AG20443 (cell line): Measurements from ENCODE around the gene ITGAX.

Experiments
- DNase-seq: peaks from one replicate; pipeline ENCODE4 v3.0.0; 2012; ENCODE audit warnings: low spot score, mixed read lengths

The ITGAX gene

DNA sequence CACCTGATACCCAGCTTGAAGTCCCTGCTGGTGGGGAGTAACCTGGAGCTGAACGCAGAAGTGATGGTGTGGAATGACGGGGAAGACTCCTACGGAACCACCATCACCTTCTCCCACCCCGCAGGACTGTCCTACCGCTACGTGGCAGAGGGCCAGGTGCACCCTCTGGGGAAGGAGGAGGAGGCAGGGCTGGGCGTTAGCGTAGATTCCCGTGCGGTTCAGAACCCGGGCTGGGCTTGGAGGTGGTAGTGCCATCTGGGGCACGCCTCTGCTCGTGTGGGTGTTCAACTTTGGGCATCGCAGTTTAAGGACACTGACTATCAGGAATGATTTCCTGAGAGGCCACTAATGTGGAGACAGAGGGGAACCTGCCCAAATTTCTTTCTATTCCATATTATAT lies 18.3 kb downstream of the ITGAX start:
- no peak for DNase-seq

DNA sequence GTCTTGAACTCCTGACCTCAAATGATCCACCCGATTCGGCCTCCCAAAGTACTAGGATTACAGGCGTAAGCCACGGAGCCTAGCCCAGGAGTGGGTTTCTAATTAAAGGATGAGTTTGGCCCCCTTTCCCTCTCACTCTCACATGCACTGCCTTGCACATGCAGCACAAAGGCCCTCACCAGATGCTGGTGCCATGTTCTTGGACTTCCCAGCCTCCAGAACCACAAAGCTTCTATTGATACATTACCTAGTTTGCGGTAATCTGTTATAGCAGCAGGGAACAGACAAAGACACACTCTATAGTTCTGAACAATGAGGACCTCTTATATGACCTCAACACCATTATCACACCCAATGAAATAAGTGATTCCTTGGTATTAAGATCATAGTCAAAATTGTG lies 20.3 kb downstream of the ITGAX start:
- DNase-seq, result no peak

DNA sequence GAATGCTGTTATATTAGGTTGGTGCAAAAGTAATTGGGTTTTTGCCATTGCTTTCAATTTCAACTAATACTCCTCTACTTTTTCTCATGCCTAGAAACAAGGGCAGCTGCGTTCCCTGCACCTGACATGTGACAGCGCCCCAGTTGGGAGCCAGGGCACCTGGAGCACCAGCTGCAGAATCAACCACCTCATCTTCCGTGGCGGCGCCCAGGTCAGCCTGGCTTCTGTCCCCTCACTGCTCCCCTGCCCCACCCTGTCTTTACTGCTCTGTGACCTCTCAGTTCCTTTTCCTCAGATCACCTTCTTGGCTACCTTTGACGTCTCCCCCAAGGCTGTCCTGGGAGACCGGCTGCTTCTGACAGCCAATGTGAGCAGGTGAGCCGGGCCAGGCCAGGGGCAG lies 21.7 kb downstream of the ITGAX start:
- DNase-seq, result no peak

DNA sequence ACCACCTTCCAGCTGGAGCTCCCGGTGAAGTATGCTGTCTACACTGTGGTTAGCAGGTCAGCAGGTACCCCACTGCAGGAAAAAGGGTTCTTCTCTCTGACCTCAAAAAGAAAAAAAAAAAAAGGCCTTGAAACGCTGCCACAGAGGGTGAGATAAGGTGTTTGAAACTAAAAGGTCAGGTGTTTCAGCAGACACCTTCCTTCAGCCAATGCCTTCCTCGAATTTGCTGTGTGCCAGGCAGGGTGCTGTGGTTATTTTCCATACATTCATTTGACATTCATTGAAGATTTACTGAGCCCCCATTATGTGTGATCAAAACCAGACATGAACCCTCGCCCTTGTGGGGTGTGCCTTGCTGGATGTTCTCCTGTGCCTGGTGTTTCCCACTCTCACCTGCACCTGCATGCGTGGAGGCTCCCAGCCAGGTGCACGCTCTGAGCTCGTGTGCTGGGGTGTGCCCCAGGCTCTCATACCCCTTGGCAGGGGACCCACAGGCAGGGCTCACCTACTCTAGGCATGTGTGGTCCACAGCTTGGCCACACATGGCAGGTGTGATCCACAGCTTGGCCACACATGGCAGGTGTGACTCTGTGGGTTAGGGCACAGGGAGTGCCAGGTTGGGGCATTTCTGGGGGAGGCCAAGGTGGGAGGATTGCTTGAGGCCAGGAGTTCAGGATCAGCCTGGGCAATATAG lies 22.4 kb downstream of the ITGAX start:
- no peak for DNase-seq

DNA sequence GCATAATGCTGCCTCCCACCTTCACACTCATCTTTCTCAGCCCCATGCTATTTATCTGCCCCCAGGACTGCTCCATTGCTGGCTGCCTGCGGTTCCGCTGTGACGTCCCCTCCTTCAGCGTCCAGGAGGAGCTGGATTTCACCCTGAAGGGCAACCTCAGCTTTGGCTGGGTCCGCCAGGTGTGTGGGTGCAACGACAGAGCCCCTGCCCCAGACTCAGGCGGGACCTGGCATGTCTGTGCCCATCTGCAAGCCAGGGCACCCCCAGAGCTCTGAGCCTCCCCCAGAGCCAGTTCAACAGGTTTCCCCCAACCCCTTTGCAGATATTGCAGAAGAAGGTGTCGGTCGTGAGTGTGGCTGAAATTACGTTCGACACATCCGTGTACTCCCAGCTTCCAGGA lies 25.2 kb downstream of the ITGAX start:
- no peak for DNase-seq

DNA sequence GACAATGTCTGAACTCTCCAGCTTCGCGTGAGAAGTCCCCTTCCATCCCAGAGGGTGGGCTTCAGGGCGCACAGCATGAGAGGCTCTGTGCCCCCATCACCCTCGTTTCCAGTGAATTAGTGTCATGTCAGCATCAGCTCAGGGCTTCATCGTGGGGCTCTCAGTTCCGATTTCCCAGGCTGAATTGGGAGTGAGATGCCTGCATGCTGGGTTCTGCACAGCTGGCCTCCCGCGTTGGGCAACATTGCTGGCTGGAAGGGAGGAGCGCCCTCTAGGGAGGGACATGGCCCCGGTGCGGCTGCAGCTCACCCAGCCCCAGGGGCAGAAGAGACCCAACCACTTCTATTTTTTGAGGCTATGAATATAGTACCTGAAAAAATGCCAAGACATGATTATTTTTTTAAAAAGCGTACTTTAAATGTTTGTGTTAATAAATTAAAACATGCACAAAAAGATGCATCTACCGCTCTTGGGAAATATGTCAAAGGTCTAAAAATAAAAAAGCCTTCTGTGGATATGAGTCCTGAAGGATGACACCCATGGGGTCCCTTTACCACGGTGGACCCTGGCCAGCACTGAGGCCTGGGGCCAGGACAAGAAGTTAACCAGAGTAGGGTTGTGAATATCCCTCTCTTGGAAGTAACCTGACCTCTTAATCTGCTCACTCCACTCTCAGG lies 27.6 kb downstream of the ITGAX start:
- peak; percentile 88 for DNase-seq

DNA sequence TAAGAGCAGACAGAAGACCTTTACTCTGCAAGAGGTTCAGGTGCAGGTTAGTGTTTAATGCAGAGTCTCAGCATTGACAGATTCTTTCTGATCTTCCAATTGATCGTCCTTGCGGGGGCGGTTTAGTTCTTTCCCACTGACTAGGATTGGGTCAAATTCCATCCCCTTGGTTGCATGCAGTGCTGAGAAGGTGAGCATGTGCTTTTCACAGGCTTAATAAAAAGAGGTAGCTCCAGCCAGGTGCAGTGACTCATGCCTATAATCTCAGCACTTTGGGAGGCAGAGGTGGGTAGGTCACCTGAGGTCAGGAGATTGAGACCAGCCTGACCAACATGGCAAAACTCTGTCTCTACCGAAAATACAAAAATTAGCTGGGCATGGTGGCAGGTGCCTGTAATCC lies 30.7 kb downstream of the ITGAX start:
- DNase-seq, result no peak

DNA sequence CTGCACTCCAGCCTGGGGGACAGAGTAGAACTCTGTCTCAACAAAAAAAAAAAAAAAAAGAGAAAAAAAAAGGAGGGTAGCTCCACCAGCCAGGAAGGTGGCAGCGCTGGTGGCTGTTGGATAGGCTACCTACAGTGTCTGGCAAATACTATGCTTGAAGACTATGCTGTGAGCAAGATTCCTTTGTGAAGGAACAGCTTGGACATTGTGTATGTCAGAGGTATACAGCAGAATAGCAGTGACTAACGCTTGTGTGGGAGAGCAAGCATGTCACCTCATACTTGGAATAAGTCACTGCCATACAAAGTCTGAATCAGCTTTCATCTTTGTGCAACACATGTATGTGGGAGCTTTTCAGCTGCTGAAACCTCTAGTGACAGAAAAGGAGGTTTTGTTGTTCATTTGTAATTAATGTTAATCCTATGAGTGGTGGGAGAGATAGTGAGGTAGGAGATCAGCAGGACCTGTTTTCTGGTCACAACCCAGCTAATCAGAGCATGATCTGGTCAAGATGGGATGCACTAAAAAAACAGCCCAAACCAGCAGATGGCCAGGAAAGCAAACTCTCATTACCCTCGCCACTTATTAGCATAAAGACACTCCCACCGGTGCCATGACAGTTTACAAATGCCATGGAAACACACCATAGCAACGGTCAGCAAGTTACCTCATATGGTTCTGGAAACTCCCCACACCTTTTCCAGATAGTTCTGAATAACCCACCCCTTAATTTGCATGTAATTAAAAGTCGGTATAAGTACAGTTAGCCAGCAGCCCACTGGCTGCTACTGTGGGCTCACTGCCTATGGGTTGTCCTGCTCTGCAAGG lies 31.4 kb downstream of the ITGAX start:
- DNase-seq, result peak; percentile 65

DNA sequence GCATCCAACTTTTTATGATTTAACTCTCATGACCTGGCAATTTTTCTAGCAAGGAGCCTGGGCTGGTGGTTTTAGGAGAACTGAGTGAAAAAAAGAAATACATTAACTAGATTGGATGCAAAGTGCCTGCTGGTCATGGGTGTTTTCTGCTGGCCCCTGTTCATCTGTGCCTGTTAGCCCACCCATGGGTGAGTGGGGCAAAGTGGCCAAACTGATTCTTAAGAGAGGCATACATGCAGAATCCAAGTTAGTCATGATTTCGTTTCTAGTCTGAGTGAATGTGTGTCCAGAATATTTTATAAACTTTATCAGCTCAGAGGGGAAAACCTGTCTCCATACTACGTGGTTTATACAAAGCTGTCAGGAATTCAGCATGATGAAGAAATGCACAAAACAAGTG lies 33.6 kb downstream of the ITGAX start:
- DNase-seq, result no peak

DNA sequence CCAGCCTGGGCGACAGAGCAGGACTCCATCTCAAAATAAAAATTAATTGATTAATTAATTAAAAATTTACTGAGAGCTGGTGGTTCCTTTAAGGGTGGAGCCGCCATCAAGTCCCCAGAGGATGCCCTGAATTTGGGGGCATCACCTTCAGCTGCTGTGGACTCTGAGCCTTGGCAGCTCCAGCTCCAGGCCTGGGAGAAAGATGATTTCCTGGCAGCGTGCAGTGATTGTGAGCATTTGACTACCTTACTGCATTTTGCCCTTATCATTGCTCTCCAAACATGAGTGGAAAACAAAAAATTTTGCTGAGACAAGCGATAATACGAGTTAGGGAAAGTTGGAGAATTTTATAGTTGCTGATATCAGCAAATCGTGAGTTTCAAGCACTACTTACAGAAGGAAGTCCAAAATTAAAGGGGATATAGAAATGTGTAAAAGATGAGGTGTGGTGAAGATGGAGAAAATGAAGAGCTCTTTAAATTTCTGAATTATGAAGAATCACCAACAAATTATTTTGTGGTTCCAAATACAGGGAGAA lies 35.6 kb downstream of the ITGAX start:
- no peak for DNase-seq

DNA sequence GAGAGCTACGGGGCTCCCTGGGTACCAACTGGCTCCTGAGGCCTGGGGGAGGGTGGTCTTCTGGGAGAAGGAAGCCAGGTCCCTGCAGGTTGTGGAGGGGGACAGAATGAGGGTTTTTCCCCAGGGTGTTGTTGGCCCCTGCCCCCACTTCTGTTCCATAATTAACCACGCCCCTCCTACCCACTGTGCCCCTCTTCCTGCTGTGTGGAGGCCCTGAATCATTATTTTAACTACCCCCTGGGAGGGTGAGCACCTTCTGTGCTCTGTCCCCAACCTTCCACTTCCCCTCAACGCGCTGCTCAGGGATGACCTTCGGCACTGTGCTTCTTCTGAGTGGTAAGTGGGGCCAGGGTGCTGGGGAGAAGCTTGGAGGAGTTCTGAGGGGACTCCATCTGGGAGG lies 38.1 kb downstream of the ITGAX start, which contains the start of gene ITGAD:
Gene ITGAD, plus strand, starts transcription at position 280 of the 400 bp plus-strand sequence. Its CDS starts 26 bp downstream, at position 306.
- no peak for DNase-seq

DNA sequence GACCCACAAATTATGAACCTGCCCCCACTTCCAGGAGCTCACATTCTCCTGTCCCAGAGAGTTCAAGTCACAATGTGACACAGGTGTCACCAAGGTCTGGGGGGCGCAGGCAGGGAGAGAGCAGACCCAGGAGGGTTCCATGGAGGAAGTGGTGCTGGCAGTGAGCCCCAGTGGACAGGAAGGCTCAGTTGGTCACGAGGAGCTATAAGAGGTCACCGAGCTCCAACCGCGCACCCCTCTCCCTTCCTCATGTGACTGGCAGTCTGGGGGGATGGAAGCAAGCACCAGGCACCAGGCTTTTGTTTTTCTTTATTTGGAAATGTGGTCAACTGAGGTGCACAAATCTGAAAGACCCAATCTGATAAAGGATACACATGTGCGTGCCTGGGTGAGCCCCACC lies 40.7 kb downstream of the ITGAX start:
- no peak for DNase-seq

DNA sequence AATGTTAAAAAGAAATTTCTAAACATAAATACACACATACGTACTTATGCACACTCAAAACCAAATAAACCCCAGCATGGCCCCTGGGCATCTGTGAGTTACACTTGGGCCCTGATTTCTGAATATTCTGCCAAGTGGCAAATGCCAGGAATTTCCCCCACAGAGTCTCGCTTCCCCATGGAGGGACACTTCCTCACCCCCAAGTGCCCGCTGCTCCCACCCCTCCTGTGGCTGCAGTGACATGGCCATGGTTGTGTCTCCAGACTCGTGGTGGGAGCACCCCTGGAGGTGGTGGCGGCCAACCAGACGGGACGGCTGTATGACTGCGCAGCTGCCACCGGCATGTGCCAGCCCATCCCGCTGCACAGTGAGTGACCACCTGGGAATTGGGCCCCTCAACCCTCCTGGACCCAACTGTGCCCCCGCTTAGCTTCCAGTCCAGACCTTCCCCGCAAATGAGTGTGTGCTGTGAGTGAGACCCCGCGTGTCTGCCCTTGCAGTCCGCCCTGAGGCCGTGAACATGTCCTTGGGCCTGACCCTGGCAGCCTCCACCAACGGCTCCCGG lies 42.2 kb downstream of the ITGAX start:
- DNase-seq, result no peak

DNA sequence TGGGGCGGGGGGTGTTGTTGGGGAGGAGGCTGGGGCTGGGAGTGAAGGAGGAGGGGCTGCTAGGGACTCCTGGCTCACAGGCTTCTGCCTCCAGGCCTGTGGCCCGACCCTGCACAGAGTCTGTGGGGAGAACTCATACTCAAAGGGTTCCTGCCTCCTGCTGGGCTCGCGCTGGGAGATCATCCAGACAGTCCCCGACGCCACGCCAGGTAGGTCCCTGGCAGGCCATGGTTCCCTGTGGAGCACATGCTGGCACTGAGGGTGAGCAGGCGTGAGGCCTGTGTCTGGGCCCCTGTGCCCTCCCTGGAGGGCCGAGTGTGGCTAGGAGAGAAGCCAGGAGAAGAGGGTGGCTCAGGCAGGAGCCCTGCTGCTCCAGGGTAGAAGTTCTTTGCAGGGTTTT lies 42.7 kb downstream of the ITGAX start:
- no peak for DNase-seq

DNA sequence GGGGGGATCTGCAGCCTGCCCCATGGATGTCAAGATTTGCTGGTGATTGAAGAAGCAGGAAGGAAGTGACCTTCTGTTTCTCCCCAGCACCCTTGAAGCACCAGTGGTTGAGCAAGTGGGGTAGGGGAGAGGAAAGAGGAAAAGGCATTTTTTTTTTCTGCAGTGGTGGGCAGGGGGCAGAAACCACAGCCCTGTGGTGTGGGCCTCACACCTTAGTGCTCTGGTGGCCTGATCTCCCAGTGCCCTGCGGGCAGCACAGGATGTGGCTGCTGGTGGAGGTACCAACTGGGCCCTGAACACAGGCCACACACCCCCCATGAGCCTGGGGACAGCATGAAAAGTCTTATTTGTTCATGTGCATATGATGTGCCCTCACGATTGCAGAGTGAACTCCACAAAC lies 45.2 kb downstream of the ITGAX start:
- no peak for DNase-seq

DNA sequence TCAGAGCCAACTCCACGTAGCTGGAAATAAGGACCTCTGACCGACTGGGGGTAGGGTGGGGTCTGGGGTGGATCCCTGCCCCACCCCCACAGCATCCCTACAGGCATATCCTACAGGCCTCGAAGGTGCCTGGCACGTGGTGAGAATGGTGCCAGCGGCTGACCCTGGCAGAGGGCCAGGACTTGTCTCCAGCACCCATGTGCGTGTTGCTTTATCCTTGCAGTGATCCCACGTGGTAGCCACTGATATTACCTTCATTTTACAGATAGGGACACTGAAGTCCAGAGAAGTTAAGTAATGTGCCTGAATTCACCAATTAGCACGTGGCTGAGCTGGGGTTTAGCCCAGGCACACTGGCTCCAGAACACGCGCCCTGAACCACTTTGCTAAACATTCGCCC lies 46.5 kb downstream of the ITGAX start:
- DNase-seq, result no peak

DNA sequence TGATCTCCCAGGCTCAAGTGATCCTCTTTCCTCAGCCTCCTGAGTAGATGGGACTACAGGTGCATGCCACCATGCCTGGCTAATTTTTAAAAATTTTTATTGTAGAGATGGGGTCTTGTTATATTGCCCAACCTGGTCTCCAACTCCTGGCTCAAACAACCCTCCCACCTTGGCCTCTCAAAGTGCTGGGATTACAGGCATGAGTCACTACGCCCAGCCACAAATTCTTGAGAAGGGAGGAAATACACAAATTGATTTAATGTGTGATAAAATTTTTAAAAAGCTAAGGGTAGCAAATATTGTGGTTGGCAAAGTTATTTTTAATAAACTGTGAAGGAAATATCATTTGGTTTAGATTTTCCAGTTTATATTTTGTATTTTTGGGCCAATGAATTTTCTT lies 47.7 kb downstream of the ITGAX start:
- no peak for DNase-seq

DNA sequence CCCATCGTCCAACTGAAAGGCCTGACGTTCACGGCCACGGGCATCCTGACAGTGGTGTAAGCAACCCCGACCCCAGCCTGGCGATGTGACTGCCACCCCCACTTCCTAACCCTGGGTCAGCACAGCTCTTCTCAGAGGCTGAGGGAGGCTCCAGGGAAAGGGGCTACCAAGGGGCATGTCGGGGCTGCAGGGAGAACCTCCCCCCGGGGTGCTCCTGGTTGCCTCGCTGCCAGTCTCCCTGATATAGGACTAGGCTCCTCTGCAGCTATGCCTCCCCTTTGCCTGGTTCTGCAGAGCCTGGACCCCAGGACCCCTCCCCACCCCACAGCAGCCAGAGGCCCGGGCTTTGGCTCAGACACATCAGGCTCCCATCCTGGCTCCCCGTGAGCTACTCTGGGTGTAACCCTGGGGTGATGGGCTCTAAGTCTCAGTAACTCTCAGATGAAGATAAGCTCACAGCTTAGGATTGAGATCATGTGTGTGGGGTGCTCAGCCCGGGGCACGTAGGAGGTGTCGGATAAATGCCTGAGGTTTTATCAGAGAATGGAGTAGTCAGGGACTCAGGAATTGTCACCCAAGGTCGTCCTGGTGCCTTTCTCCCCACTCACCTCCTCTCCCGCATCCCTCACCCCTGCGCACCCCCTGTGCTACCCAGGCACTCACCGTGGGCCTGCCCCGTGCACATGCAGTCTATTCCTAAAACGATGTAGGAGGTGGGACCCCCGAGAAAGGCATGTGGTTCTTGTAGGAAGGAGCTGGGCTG lies 48.8 kb downstream of the ITGAX start:
- DNase-seq, result no peak

DNA sequence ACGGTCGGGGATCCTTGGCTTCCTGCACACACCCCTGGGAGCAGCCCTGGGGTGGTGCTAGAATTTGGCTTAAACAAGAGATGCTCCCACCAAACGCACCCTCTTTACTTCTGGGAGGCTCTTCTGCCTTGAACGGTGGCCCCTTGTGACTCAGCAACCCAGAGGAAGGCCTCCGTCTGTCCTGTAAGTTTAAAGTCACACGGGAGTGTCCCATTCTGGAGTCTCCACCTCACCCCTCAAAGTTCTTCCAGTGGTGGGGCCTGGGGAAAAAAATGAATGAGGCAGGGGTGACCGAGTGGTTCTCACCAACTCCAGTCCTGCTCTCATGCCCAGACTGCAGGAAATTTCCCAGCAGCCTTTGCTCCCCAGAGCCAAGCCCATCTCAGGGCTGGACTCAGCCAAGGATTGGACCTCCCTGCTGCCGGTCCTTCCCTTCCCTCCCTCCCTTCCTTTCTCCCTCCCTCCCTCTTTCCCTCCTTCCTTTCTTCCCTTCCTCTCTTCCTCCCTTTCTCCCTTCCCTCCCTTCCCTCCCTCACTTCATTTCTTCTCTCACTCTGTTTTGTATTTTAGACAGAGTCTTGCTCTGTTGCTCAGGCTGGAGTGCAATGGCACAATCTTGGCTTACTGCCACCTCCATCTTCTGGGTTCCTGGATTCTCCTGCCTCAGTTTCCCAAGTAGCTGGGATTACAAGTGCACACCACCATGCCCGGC lies 49.5 kb downstream of the ITGAX start:
- peak; percentile 94 for DNase-seq

DNA sequence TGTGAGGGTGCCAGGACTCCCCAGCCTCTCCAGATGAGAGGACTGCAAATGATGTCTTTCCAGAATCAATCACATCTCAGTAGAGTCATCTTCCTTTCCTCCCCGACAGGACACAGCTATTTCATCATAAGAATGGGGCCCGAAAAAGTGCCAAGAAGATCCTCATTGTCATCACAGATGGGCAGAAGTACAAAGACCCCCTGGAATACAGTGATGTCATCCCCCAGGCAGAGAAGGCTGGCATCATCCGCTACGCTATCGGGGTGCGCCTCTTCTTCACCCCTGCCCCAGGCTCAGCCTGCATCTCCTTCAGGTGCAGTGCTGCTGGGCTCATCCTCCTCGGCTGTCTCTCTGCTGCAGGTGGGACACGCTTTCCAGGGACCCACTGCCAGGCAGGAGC lies 52.4 kb downstream of the ITGAX start:
- no peak for DNase-seq

DNA sequence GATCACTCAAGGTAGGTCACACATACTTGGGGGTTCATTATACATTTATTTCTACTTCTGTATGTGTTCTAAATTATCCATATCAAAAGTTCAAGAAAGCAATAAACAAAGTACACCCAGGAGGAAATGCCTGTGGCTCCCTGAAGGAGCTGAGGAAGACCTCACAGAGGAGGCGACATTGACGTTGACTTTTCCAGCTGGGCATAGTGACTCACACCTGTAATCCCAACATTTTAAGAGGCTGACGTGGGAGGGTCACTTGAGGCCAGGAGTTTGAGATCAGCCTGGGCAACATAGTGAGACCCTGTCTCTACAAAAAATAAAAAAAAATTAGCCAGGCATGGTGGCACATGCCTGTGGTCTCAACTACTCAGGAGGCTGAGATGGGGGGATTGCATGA lies 54.5 kb downstream of the ITGAX start:
- DNase-seq, result peak; percentile 37
